OCI-M2 (cell line): ENCODE data around the gene HERC2.
"Not testable (repeated sequence)": the region's sequence is repeated elsewhere in the genome, so short reads cannot be mapped to it uniquely, and the experiment has no call there.

Experiments
- DNase-seq: peaks from one replicate; lab custom pipeline; 2025; ENCODE audit not compliant: unreplicated experiment; lab: John Stamatoyannopoulos, UW

The HERC2 gene

DNA sequence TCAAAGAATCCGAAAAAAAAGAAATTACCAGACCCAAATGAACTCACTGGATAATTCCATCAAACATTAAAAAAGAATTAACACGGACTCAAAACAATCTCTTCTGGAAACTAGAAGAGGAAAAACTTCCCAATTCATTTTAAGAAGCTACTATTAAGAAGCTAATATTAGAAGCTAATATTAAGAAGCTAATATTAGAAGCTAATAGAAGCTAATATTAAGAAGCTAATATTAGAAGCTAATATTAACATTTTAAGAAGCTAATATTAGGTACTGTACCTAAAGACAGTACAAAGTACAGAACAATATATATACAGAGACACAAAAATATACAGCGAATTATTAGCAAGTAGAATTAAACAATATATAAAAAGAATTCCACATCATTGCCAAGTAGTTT, 35.9 kb downstream of the HERC2 start:
- no peak for DNase-seq

GRCh38 chr15:28281876-28282275, 40.1 kb downstream of the HERC2 start:
- DNase-seq: no peak

DNA sequence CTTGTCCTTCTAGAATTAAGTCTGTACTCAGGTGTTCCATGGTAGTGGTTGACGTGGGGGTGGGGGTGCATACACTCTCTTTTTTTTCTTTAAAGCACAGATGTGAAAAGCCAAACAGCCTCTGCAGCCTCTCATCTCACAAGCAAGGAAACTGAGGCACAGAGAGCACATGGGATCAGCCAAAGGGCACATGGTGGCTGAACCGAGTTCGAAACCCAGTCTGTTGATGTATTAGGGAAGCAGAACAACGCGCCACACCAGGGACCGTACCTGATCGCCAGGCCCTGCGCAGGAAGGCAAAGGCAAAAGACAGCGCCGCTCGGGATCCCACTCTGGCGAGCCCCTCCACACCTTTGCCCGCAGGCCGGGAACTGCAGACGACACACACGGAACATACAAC, 47.3 kb downstream of the HERC2 start:
- DNase-seq: no peak

DNA sequence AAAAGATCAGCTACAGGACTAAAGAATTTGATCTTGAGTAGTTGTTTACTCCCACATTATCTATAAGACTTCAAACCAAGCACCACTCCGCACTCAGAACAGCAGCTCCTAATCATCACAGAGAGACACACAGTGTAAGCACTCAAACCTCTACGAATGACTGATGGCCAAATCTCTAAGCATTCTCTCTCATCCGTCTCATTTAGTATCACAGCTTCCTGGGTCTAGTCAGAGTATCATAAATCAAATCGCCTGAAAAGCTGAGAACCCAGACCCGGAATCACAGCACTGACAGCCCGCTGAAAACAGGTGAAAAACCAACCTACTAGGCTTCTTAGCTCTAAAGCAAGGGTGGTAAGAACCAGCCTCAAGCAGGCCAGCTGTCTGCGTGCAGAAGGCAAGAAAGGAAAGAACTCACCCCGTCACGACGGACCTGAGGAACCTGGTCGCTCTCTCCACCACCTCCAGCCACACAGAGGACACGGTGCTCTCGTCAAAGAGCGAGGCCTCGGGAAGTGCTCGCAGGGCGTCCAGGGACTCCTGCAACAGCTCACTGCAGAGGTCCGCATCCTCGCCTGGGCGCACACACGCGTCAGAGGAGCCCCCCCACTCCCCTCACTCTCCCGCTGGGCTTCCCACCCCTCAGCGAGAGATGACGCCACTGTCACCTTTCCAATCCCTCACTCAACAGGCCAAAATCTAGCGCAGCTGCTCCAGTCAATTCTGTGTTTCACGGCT, 47.9 kb downstream of the HERC2 start:
- no peak for DNase-seq

DNA sequence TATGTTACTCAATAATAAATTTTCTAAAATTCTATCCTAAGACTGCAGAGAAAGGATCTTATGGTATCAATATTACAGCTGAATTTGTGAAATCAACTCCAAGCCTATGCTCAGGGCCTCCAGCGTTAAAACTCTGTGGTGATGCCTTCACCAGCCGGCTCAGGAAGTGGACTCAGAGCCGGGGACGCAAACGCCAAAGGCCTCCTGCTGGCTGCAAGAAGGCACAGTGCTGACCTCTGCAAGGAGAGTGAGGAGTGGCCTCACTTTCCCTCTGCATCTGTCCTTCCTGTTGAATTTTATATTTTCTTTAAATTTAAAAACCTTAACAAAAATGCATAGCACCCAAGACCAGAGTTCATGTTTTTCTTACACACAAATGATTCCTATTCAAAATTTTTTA, 48.5 kb downstream of the HERC2 start:
- DNase-seq: no peak

- no peak for DNase-seq
Measured at GRCh38 chr15:28272587-28272986, 49.4 kb downstream of the HERC2 start.

DNA sequence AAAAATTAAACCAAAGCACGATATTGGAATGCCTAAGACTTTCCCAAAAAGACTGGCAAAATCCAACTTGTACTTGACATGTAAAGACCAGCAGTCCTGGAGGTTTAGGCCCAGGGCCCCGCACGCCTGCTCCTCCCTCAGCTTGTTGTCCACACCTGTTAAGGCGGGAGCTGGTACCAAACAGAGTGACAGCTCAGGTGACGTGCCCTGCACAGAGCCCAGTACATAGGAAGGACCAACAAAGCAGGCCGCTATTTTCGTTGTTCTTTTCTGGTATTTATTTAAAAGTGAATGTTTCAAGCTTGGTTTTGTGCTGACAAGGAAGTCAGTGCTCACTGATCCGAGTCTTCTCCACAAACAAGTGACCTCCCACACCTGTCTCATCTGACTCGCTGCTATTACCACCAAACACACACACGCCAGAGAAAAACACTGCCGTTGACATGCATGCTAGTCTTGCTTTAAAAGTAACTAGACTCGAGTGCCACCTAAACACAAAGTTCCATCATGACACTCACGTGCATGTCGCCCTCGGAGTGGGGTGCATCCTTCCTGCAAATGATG, 50.2 kb downstream of the HERC2 start:
- DNase-seq: no peak

DNA sequence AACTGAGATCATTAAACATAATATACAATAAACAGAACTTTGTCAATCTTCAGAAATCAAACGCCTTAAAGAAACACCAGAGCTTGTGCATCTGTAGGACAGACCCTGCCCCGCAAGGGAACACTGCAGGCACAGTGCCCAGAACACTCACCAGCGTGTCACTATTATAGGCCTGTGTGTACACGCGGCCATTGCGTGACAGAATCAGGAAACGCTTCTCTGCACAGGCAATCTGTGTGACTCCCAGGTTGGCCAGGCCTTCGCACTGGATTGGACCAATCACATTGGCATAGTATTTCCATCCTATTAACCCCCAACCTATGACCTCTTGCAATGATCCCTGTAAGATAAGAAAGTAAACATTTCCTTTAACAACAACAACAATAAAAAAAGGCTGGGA, 52.9 kb downstream of the HERC2 start:
- no peak for DNase-seq

DNA sequence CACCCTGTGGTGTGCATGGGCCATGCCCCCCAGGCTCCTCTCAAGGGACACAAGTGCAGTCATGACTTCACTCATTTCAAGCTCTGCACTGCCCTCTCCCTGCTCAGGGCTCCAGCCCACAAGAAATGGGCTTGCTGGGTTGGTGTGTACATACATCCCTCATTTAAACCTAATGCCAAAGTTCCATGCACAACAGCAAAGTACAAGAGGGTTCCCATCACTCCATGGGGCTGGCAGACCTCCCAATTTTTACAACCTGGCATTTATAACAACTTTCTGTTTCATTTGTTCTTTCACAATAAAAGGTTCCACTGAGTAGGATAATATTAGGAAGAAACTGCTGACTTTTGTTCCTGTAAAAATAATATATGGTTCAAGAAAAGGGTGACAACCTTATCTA, 54.3 kb downstream of the HERC2 start:
- no peak for DNase-seq

DNA sequence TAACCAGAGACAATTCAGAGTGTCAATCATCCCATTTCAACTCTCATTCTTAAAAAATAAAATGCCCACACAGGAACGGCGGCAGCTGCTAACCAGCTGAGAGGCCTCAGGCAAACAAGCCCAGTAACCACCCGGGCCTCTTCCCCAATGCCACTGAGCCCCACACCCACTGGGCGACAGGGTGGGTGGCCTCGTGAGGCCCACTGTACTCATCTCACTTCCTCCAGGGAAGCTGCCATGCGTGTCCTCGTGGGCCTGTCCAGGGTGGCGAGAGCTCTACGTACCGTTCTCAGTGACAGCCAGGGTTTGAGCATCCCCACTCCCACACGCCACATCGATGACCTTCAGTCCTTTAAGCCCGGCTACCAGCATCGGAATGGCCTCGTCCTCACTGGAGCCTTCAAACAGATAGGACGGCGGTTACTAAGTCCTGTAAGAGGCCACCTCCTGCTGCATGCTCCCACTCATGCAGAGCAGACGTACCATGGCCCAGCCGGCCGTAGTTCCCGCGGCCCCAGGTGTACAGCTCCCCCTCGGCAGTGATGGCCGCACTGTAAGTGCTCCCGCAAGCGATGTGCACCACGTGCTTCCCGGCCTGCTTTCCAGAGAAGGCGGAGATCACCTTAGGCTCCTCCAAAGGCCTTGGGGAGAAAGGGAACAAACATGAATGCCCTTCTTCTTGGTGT, 56.5 kb downstream of the HERC2 start:
- no peak for DNase-seq

- DNase-seq: no peak
Measured at GRCh38 chr15:28264166-28264565, 57.8 kb downstream of the HERC2 start.

DNA sequence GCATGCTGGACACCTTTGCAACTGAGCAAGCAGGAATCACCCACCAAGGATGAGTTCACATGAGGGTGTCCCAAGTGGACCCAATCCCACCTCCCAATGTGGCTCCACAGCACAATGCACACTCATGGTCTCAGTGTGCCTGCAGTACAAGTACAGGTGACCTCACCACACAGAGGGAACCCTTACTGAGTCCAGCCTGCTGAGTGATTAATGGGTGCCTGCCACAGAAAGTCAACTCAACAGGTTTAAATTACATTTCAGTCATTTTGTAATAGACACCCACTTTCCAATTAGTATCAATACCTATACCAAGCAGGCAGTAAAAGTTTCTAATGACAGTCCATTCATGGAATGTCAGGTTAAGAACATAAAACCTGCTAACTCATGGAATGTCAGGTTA, 59.5 kb downstream of the HERC2 start:
- no peak for DNase-seq

- DNase-seq: no peak
Measured at GRCh38 chr15:28260722-28261121, 61.3 kb downstream of the HERC2 start.

DNA sequence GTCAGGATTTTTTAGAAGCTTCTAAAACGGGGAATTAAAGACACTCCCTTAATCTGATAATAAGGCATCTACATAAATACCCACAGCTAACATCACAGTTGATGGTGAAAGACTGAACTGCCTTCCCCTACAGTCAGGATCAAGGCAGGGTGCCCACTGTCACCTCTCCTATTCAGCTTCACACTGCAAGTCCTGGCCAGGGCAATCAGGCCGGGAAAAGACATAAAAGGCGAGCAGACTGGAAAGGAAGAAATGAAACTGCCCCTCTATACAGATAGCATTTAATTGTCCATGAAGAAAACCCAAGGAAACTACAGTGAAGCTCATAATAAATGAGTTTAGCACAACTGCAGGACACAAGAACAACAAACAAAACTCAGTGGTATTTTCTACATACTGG, 61.7 kb downstream of the HERC2 start:
- no peak for DNase-seq

- no peak for DNase-seq
Measured at GRCh38 chr15:28255965-28256364, 66.0 kb downstream of the HERC2 start.

DNA sequence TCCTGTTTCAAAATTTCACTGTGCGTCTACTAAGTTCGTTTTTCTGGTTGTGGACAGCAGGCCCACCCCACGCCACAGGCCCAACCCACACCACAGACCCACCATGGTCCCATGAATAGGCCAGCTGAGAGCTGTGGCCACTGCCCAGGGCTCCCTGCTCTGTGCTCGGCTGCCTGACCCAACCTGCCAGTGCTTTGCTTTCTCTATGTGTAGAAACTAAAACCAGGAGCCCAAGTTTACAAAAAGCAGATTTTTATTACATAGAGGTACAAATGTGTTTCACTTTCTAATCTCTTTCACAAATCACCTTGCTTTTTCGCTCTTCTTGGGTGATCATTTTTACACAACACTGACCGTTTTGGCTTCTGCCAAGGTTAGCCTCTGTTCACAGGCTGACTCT, 69.1 kb downstream of the HERC2 start:
- DNase-seq: no peak

GRCh38 chr15:28246605-28247004, 75.4 kb downstream of the HERC2 start:
- DNase-seq: no peak

DNA sequence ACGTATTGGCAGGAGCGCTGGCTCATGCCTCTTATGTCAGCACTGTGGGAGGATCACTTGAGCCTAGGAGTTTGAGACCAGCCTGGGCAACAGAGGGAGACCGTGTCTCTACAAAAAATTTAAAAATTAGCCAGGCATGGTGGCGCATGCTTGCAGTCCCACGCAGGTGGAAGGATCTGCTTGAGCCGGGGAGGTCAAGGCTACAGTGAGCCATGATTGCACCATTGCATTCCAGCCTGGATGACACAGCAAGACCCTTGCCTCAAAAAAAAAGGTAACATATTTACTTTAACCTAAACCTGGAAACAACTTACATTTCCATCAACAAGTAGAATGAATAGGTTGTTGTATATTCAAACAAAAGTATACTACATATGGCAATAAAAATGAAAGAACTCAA, 78.1 kb downstream of the HERC2 start:
- DNase-seq: no peak

- no peak for DNase-seq
Measured at GRCh38 chr15:28243399-28243798, 78.6 kb downstream of the HERC2 start.

DNA sequence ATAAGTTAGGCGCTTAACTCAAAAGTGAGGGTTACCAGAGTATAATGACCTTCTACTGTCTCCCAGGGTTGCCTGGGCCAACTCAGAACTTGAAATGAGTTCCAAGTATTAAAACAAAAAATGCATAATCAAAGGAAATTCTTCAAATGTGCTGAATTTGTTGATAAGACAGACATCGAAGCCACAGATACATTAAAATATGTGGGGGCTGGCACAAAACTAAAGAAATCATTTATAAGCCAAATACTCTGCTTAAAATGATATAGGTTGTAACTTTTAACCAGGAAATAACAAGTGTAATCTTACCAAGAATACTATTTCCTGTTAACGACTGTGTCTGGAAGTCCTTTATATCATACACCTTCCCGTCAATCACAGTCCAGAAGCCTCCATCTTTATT, 83.7 kb downstream of the HERC2 start:
- DNase-seq: not testable (repeated sequence)

- DNase-seq: not testable (repeated sequence)
Measured at GRCh38 chr15:28231743-28232142, 90.2 kb downstream of the HERC2 start.

GRCh38 chr15:28231336-28231735, 90.6 kb downstream of the HERC2 start:
- not testable (repeated sequence) for DNase-seq
